GM23338 (cell line): ENCODE measurements around the gene MED1. TPM values are rescaled to one million over a fixed set of nuclear protein-coding genes. Genes with fewer than 3 reads are reported as not detected.

Experiments used
- ATAC-seq: fragments of 200-7000 bp; cut with Tn5 transposase; 3 replicates; pipeline ENCODE4 v1.9.1; 2020
- DNase-seq: peaks from one replicate; pipeline ENCODE4 v3.0.0-alpha.2; 2015; ENCODE audit warnings: low spot score
- H2AFZ ChIP-seq: fragments of 200-600 bp; sonication (generic); 2 replicates; pipeline ENCODE4 v1.8.0; 2016; ENCODE audit warnings: antibody characterized with exemption, mild to moderate bottlenecking, moderate library complexity
- H3F3A ChIP-seq: fragments of 200-600 bp; sonication (generic); replicated peaks from 2 replicates; pipeline ENCODE4 v1.8.0; 2017; ENCODE audit warnings: antibody characterized with exemption, mixed run types, low read depth
- H3K27ac ChIP-seq: fragments of 200-600 bp; sonication (generic); 2 replicates; pipeline ENCODE4 v1.6.1; 2016; ENCODE audit warnings: low read depth
- H3K27me3 ChIP-seq: fragments of 200-600 bp; sonication (generic); 2 replicates; pipeline ENCODE4 v1.8.0; 2016; ENCODE audit warnings: mild to moderate bottlenecking, mixed run types, moderate library complexity; ENCODE audit not compliant: insufficient read depth
- H3K36me3 ChIP-seq: fragments of 200-600 bp; sonication (generic); 2 replicates; pipeline ENCODE4 v1.8.0; 2016; ENCODE audit warnings: mild to moderate bottlenecking; ENCODE audit not compliant: insufficient read depth
- H3K4me1 ChIP-seq: fragments of 200-600 bp; sonication (generic); 2 replicates; pipeline ENCODE4 v1.8.0; 2016; ENCODE audit warnings: mild to moderate bottlenecking, moderate library complexity; ENCODE audit not compliant: insufficient read depth
- H3K4me2 ChIP-seq: fragments of 200-600 bp; sonication (generic); 2 replicates; pipeline ENCODE4 v1.7.1; 2017; ENCODE audit warnings: mixed run types
- H3K4me3 ChIP-seq: fragments of 200-600 bp; sonication (generic); 2 replicates; pipeline ENCODE4 v1.6.1; 2016; ENCODE audit warnings: mixed run types
- H3K79me2 ChIP-seq: fragments of 200-600 bp; sonication (generic); replicated peaks from 2 replicates; pipeline ENCODE4 v1.8.0; 2017; ENCODE audit warnings: mild to moderate bottlenecking; ENCODE audit not compliant: insufficient read depth
- H3K9me2 ChIP-seq: fragments of 200-600 bp; sonication (generic); 2 replicates; pipeline ENCODE4 v1.8.0; 2017; ENCODE audit not compliant: insufficient read depth
- H4K20me1 ChIP-seq: fragments of 200-600 bp; sonication (generic); replicated peaks from 2 replicates; pipeline ENCODE4 v1.8.0; 2017; ENCODE audit warnings: mild to moderate bottlenecking; ENCODE audit not compliant: insufficient read depth
- H3K27ac Mint-ChIP-seq: 2 replicates; pipeline ENCODE4 v1.8.0; 2020; ENCODE audit warnings: inconsistent platforms, mild to moderate bottlenecking, moderate library complexity, mixed read lengths
- H3K27me3 Mint-ChIP-seq: 3 replicates; pipeline ENCODE4 v1.8.0; 2022; ENCODE audit warnings: low read depth, mild to moderate bottlenecking, moderate library complexity, mixed read lengths, inconsistent platforms; ENCODE audit not compliant: insufficient read depth, poor library complexity
- H3K36me3 Mint-ChIP-seq: 3 replicates; pipeline ENCODE4 v1.8.0; 2021; ENCODE audit warnings: low read depth, mild to moderate bottlenecking, inconsistent platforms, moderate library complexity, mixed read lengths
- H3K4me1 Mint-ChIP-seq: 3 replicates; pipeline ENCODE4 v1.8.0; 2020; ENCODE audit warnings: mild to moderate bottlenecking, inconsistent platforms, mixed read lengths
- H3K4me3 Mint-ChIP-seq: 3 replicates; pipeline ENCODE4 v1.8.0; 2021; ENCODE audit warnings: moderate library complexity, mild to moderate bottlenecking, inconsistent platforms, mixed read lengths
- H3K9me3 Mint-ChIP-seq: 3 replicates; pipeline ENCODE4 v1.8.0; 2020; ENCODE audit warnings: moderate library complexity, mild to moderate bottlenecking, inconsistent platforms, mixed read lengths
- CREB1 ChIP-seq: fragments of 250-450 bp; sonication (Bioruptor Pico); IDR thresholded peaks from 2 replicates; pipeline ENCODE4 v1.5.0; 2020; ENCODE audit warnings: low read depth, mild to moderate bottlenecking, moderate library complexity
- EZH2phosphoT487 ChIP-seq: fragments of 200-600 bp; sonication (generic); IDR thresholded peaks from one replicate; pipeline ENCODE4 v1.8.1; 2018; ENCODE audit warnings: antibody characterized with exemption; ENCODE audit not compliant: unreplicated experiment
- NANOG ChIP-seq: IDR thresholded peaks from 2 replicates; pipeline ENCODE4 v1.6.1; 2016; ENCODE audit warnings: antibody characterized with exemption, borderline replicate concordance
- POLR2AphosphoS5 ChIP-seq: IDR thresholded peaks from 2 replicates; pipeline ENCODE4 v1.6.1; 2016; ENCODE audit warnings: antibody characterized with exemption, low read depth
- ZNF331 ChIP-seq: fragments of 250-450 bp; sonication (Bioruptor Pico); IDR thresholded peaks from 2 replicates; pipeline ENCODE4 v1.5.0; 2020; ENCODE audit warnings: low read depth, mild to moderate bottlenecking, moderate library complexity
- polyA plus RNA-seq: library from polyadenylated mRNA; unstranded; fragments of >200 nt; fragmentation: Nextera tagmentation; extraction: Ambion mirVana; gene quantifications from 2 replicates; pipeline ENCODE4 v1.2.1, GENCODE V29; 2016
- total RNA-seq: library from RNA; depleted of rRNA; stranded (reverse); fragments of >200 nt; shearing (Covaris generic); gene quantifications from 2 replicates; pipeline ENCODE4 v1.2.3, GENCODE V29; 2014
- TF ChIP-seq, protein P1 (sequence below): fragments of 250-450 bp; sonication (Bioruptor Pico); IDR thresholded peaks from 2 replicates; pipeline ENCODE4 v1.5.0; 2020; ENCODE audit warnings: mild to moderate bottlenecking, moderate library complexity
- TF ChIP-seq, protein P2 (sequence below): IDR thresholded peaks from one replicate; pipeline ENCODE4 v1.6.1; 2018; ENCODE audit warnings: antibody characterized with exemption; ENCODE audit not compliant: unreplicated experiment
- TF ChIP-seq, protein P3 (sequence below), 2 experiments: fragments of 200-600 bp in 1 of 2; sonication (generic) in 1 of 2; conservative IDR thresholded peaks; 2 replicates each; pipeline versions ENCODE4 v1.5.1 to v1.6.1; 2016 to 2017; ENCODE audit warnings: antibody characterized with exemption in 2 of 2, low read depth in 2 of 2, mild to moderate bottlenecking in 2 of 2, moderate library complexity in 1 of 2

MED1 gene
- total and polyA plus RNA-seq, 2 experiments from 2014 or later = 19.0 to 42.3 TPM

DNA sequence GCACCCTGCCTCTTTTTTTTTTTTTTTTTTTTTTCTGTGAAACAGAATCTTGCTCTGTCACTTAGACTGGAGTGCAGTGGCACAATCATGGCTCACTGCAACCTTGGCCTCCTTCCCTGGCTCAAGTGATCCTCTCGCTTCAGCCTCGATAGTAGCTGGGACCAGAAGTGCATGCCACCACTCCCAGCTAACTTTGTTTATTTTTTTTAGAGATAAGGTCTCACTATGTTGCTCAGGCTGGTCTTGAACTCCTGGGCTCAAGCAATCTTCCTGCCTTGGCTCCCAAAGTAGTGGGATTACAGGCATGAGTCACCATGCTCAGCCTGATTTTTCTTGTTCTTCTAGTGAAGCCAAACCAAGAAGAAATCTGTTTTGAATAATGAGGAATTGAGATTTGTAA is 35.2 kb upstream of the MED1 start (continued):
- TF ChIP-seq, protein P1, sequence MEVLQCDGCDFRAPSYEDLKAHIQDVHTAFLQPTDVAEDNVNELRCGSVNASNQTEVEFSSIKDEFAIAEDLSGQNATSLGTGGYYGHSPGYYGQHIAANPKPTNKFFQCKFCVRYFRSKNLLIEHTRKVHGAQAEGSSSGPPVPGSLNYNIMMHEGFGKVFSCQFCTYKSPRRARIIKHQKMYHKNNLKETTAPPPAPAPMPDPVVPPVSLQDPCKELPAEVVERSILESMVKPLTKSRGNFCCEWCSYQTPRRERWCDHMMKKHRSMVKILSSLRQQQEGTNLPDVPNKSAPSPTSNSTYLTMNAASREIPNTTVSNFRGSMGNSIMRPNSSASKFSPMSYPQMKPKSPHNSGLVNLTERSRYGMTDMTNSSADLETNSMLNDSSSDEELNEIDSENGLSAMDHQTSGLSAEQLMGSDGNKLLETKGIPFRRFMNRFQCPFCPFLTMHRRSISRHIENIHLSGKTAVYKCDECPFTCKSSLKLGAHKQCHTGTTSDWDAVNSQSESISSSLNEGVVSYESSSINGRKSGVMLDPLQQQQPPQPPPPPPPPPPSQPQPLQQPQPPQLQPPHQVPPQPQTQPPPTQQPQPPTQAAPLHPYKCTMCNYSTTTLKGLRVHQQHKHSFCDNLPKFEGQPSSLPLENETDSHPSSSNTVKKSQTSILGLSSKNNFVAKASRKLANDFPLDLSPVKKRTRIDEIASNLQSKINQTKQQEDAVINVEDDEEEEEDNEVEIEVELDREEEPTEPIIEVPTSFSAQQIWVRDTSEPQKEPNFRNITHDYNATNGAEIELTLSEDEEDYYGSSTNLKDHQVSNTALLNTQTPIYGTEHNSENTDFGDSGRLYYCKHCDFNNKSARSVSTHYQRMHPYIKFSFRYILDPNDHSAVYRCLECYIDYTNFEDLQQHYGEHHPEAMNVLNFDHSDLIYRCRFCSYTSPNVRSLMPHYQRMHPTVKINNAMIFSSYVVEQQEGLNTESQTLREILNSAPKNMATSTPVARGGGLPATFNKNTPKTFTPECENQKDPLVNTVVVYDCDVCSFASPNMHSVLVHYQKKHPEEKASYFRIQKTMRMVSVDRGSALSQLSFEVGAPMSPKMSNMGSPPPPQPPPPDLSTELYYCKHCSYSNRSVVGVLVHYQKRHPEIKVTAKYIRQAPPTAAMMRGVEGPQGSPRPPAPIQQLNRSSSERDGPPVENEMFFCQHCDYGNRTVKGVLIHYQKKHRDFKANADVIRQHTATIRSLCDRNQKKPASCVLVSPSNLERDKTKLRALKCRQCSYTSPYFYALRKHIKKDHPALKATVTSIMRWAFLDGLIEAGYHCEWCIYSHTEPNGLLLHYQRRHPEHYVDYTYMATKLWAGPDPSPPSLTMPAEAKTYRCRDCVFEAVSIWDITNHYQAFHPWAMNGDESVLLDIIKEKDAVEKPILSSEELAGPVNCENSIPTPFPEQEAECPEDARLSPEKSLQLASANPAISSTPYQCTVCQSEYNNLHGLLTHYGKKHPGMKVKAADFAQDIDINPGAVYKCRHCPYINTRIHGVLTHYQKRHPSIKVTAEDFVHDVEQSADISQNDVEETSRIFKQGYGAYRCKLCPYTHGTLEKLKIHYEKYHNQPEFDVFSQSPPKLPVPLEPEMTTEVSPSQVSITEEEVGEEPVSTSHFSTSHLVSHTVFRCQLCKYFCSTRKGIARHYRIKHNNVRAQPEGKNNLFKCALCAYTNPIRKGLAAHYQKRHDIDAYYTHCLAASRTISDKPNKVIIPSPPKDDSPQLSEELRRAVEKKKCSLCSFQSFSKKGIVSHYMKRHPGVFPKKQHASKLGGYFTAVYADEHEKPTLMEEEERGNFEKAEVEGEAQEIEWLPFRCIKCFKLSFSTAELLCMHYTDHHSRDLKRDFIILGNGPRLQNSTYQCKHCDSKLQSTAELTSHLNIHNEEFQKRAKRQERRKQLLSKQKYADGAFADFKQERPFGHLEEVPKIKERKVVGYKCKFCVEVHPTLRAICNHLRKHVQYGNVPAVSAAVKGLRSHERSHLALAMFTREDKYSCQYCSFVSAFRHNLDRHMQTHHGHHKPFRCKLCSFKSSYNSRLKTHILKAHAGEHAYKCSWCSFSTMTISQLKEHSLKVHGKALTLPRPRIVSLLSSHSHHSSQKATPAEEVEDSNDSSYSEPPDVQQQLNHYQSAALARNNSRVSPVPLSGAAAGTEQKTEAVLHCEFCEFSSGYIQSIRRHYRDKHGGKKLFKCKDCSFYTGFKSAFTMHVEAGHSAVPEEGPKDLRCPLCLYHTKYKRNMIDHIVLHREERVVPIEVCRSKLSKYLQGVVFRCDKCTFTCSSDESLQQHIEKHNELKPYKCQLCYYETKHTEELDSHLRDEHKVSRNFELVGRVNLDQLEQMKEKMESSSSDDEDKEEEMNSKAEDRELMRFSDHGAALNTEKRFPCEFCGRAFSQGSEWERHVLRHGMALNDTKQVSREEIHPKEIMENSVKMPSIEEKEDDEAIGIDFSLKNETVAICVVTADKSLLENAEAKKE (CRISPR knock-in tag) = no peak
- TF ChIP-seq POLR2AphosphoS5 (no peak), NANOG (no peak)
- TF ChIP-seq, protein P2, sequence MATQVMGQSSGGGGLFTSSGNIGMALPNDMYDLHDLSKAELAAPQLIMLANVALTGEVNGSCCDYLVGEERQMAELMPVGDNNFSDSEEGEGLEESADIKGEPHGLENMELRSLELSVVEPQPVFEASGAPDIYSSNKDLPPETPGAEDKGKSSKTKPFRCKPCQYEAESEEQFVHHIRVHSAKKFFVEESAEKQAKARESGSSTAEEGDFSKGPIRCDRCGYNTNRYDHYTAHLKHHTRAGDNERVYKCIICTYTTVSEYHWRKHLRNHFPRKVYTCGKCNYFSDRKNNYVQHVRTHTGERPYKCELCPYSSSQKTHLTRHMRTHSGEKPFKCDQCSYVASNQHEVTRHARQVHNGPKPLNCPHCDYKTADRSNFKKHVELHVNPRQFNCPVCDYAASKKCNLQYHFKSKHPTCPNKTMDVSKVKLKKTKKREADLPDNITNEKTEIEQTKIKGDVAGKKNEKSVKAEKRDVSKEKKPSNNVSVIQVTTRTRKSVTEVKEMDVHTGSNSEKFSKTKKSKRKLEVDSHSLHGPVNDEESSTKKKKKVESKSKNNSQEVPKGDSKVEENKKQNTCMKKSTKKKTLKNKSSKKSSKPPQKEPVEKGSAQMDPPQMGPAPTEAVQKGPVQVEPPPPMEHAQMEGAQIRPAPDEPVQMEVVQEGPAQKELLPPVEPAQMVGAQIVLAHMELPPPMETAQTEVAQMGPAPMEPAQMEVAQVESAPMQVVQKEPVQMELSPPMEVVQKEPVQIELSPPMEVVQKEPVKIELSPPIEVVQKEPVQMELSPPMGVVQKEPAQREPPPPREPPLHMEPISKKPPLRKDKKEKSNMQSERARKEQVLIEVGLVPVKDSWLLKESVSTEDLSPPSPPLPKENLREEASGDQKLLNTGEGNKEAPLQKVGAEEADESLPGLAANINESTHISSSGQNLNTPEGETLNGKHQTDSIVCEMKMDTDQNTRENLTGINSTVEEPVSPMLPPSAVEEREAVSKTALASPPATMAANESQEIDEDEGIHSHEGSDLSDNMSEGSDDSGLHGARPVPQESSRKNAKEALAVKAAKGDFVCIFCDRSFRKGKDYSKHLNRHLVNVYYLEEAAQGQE = no peak

DNA sequence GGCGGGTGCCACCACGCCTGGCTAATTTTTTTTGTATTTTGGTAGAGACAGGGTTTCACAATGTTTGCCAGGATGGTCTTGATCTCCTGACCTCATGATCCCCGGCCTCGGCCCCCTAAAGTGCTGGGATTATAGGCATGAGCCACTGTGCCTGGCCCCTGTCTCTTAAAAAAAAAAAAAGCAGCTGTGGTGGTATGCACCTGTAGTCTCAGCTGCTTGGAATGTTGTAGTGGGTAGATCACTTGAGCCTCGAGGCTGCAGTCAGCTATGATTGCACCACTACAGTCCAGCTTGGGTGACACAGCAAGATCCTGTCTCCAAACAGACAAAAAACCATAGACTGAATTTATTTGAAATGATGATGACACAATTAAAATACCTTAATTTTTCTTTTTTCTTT is 34.5 kb upstream of the MED1 start:
- peaks cover 13% of the 10 kb centered on the region; the same call in 1 of the 2 replicates for H3K79me2 ChIP-seq
- no peak overlapping the region for H3K4me3 Mint-ChIP-seq
- H3K4me1 Mint-ChIP-seq = no peaks in the 10 kb centered on the region
- H2AFZ ChIP-seq = no peak overlapping the region
- no peaks in the 10 kb centered on the region for H3K27me3 ChIP-seq
- no peaks in the 10 kb centered on the region for H3K9me3 Mint-ChIP-seq
- peaks cover 2% of the 10 kb centered on the region for H3K27me3 Mint-ChIP-seq
- H3F3A ChIP-seq = no peaks in the 10 kb centered on the region
- H3K36me3 Mint-ChIP-seq = peaks cover 12% of the 10 kb centered on the region
- H3K36me3 ChIP-seq = peaks cover 6% of the 10 kb centered on the region
- H3K9me2 ChIP-seq = no peaks in the 10 kb centered on the region
- no peak for ATAC-seq
- no peak overlapping the region for H3K27ac Mint-ChIP-seq
- H3K4me3 ChIP-seq = no peak overlapping the region
- no peak overlapping the region for H3K27ac ChIP-seq
- DNase-seq = no peak
- peaks cover 13% of the 10 kb centered on the region for H4K20me1 ChIP-seq
- H3K4me1 ChIP-seq = no peaks in the 10 kb centered on the region
- no peak overlapping the region for H3K4me2 ChIP-seq
- no peak for TF ChIP-seq EZH2phosphoT487
- TF ChIP-seq, protein P3, sequence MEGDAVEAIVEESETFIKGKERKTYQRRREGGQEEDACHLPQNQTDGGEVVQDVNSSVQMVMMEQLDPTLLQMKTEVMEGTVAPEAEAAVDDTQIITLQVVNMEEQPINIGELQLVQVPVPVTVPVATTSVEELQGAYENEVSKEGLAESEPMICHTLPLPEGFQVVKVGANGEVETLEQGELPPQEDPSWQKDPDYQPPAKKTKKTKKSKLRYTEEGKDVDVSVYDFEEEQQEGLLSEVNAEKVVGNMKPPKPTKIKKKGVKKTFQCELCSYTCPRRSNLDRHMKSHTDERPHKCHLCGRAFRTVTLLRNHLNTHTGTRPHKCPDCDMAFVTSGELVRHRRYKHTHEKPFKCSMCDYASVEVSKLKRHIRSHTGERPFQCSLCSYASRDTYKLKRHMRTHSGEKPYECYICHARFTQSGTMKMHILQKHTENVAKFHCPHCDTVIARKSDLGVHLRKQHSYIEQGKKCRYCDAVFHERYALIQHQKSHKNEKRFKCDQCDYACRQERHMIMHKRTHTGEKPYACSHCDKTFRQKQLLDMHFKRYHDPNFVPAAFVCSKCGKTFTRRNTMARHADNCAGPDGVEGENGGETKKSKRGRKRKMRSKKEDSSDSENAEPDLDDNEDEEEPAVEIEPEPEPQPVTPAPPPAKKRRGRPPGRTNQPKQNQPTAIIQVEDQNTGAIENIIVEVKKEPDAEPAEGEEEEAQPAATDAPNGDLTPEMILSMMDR (conservative IDR thresholded peaks at IDR 0.05; ENCODE audit: low read depth in 2 of 2) = no peak
- TF ChIP-seq CREB1 = no peak
- TF ChIP-seq ZNF331 (CRISPR knock-in tag) = no peak
- TF ChIP-seq, protein P2 = no peak
